ENCODE data around the gene SH3RF3.

SH3RF3 gene

DNA sequence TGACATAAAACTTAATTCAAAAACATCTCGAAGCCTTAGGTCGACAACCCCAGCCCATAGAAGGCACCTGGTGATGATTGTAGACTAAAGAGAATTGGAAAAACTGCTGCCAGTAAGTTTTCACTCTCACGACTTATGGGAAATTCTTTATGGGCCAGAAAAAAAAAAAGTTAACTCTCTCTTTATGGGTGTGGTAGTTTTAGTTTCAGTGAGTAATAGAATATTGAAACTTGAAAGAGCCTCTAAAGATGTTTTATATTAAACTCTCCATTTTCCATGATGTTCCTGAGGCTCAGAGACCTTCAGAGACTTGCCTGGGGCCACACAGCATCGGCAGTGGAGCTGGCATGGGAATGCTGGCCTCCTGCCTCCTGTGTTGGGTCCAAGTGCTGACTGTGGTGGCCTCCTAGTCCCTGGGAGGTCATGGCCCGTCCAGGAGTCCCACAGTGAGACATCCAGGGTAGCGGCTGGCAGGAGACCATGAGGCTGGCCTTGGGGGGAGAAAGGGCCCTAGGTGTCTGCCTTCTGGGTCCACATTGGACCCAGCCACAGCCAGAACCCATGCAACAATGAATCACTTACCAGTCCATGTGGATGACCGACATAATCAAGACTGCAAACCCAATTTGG, 325.9 kb downstream of the SH3RF3 start:
- Histone ChIP-seq H2AFZ (no peak overlapping the region), H3K79me2 (no peaks in the 10 kb centered on the region), H3K4me3 (ENCODE audit: low read depth, low read length) (no peak overlapping the region), H3K9ac (no peak overlapping the region), H3K9me3 (ENCODE audit: control insufficient read depth, low read length) (no peaks in the 10 kb centered on the region), H3K4me1 (no peaks in the 10 kb centered on the region), H3K27ac (no peak overlapping the region), H3K4me2 (ENCODE audit: low read length) (no peak overlapping the region), H3K36me3 (ENCODE audit: control insufficient read depth, insufficient read depth, low read length) (no peaks in the 10 kb centered on the region), H3K27me3 (ENCODE audit: control insufficient read depth, insufficient read depth, low read length) (no peaks in the 10 kb centered on the region)
- TF ChIP-seq, protein P1, sequence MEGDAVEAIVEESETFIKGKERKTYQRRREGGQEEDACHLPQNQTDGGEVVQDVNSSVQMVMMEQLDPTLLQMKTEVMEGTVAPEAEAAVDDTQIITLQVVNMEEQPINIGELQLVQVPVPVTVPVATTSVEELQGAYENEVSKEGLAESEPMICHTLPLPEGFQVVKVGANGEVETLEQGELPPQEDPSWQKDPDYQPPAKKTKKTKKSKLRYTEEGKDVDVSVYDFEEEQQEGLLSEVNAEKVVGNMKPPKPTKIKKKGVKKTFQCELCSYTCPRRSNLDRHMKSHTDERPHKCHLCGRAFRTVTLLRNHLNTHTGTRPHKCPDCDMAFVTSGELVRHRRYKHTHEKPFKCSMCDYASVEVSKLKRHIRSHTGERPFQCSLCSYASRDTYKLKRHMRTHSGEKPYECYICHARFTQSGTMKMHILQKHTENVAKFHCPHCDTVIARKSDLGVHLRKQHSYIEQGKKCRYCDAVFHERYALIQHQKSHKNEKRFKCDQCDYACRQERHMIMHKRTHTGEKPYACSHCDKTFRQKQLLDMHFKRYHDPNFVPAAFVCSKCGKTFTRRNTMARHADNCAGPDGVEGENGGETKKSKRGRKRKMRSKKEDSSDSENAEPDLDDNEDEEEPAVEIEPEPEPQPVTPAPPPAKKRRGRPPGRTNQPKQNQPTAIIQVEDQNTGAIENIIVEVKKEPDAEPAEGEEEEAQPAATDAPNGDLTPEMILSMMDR (IDR thresholded peaks at IDR 0.05) = no peak

DNA sequence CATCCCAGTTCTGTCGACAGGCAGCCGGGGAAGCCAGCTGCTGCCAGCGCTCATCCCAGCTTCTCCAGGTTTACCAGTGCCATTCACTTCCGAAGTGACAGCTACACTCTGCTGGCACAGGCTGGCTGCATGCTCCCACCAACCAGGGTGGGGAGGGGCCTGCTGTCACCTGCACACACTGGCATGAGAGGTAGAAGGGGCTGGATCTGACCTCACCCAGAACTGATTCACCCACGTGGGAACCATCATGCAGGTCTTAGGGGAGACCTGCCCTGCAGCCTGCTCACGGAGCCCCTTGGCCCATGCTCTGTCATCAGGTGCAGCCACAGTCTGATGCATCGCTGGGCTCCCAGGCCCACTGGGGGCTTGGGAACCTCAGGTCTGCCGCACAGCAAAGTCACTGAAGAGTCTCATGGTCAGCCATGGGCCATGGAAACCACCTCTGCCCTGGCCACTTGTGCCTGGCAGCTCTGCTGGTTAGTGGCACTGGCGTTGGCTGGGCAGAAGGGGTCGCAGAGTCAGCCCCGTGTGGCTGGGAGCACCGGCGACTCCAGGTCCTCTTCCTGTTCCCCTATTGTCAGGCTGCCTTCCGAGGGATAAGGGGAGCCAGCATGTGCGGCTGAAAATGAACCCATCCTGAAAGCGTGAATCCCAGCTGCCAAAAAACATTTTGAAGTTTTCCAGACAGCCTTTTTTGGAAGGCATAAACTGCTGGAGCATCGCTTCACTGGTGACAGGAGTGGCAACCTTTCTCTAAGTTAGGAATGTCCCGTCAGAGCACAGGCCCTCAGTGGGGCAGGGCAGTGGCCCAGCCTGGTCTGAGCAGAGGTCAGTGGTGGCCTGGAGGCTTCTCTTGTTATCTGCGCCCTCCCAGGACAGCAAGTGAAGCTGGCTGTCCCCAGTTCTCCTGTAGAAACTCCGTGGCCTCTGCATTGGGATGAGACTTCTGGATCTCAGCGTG, 327.0 kb downstream of the SH3RF3 start:
- H3K4me1 ChIP-seq = no peaks in the 10 kb centered on the region
- H3K36me3 ChIP-seq (ENCODE audit: control insufficient read depth, insufficient read depth, low read length) = no peaks in the 10 kb centered on the region
- no peak overlapping the region for H3K9ac ChIP-seq
- no peaks in the 10 kb centered on the region for H3K9me3 ChIP-seq (ENCODE audit: control insufficient read depth, low read length)
- H2AFZ ChIP-seq = no peak overlapping the region
- TF ChIP-seq, protein P1 (IDR thresholded peaks at IDR 0.05) = no peak
- H3K27ac ChIP-seq = no peak overlapping the region
- H3K79me2 ChIP-seq = no peaks in the 10 kb centered on the region
- no peaks in the 10 kb centered on the region for H3K27me3 ChIP-seq (ENCODE audit: control insufficient read depth, insufficient read depth, low read length)
- no peak overlapping the region for H3K4me3 ChIP-seq (ENCODE audit: low read depth, low read length)
- H3K4me2 ChIP-seq (ENCODE audit: low read length) = no peak overlapping the region

DNA sequence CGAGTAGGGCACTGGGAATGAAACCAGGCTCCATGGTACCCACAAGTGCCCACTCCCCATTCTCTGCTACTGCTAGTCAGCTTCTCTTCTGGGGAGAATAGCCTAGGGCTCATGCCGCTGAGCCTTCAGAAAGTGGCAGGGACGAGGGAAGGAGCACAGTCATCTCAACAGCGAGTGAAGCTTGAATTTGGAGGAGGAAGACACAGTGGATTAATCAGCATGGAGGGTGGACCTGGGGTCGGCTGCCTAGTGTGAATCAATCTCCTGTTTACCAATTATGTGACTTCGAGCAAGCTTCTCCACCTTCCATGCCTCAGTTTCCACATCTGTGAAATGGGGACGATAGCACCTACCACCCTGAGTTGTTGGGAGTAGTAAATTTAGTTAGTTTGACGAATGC, 327.8 kb downstream of the SH3RF3 start:
- no peak overlapping the region for H3K27ac ChIP-seq

GRCh38 chr2:109457366-109457765, 328.4 kb downstream of the SH3RF3 start:
- Histone ChIP-seq H3K9ac (no peak overlapping the region), H3K4me3 (ENCODE audit: low read depth, low read length) (no peak overlapping the region), H3K4me2 (ENCODE audit: low read length) (no peak overlapping the region), H3K4me1 (no peaks in the 10 kb centered on the region), H3K36me3 (ENCODE audit: control insufficient read depth, insufficient read depth, low read length) (no peaks in the 10 kb centered on the region), H3K79me2 (no peaks in the 10 kb centered on the region), H3K27ac (no peak overlapping the region), H3K9me3 (ENCODE audit: control insufficient read depth, low read length) (no peaks in the 10 kb centered on the region), H2AFZ (no peak overlapping the region), H3K27me3 (ENCODE audit: control insufficient read depth, insufficient read depth, low read length) (no peaks in the 10 kb centered on the region)
- TF ChIP-seq, protein P1 (IDR thresholded peaks at IDR 0.05) = no peak

More for the DNA sequence above, 327.8 kb downstream of the SH3RF3 start:
- Histone ChIP-seq H3K27me3 (ENCODE audit: control insufficient read depth, insufficient read depth, low read length) (no peaks in the 10 kb centered on the region), H3K9ac (no peak overlapping the region), H3K36me3 (ENCODE audit: control insufficient read depth, insufficient read depth, low read length) (no peaks in the 10 kb centered on the region), H2AFZ (no peak overlapping the region), H3K4me3 (ENCODE audit: low read depth, low read length) (no peak overlapping the region), H3K4me2 (ENCODE audit: low read length) (no peak overlapping the region), H3K9me3 (ENCODE audit: control insufficient read depth, low read length) (no peaks in the 10 kb centered on the region), H3K4me1 (no peaks in the 10 kb centered on the region), H3K79me2 (no peaks in the 10 kb centered on the region)
- TF ChIP-seq, protein P1 (IDR thresholded peaks at IDR 0.05) = no peak
